ENCODE data around the gene STX1B. TPM values are rescaled to one million over a fixed set of nuclear protein-coding genes. Genes with fewer than 3 reads are reported as not detected.

The STX1B gene
- polyA plus RNA-seq, 3 donors = 1.7 TPM; not detected in 2

DNA sequence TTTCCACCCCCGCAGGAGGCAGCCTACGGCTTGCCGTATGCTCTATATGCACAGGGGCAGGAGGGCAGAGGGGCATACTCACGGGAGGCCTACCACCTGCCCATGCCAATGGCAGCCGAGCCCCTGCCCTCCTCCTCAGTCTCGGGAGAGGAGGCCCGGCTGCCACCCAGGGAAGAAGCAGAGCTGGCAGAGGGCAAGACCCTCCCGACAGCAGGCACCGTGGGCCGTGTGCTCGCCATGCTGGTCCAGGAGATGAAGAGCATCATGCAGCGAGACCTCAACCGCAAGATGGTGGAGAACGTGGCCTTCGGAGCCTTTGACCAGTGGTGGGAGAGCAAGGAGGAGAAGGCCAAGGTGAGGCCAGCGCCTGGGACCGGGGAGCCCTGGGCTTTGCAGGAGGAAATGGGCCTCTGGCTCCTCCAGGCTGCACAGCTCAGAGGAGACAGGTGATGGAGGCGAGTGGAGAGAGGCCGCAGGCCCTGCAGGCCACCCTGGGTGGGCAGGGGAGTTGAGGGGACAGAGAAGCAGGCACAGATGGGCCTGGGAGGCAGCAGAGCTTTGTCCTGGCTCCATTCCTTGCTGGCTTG is 44.3 kb downstream of the STX1B start:
- Mint-ChIP-seq H3K27me3 (ENCODE audit: low read depth in 3 of 3) (peaks cover 0 to 8% (median 0%) of the 10 kb centered on the region in 3 donors), H3K4me3 (no peak overlapping the region), H3K27ac (peak overlapping the region in 2 of 7 donors; percentile 16 to 34), H3K36me3 (peaks cover 75 to 95% of the 10 kb centered on the region in 2 donors), H3K4me1 (peaks cover 4% of the 10 kb centered on the region), H3K9me3 (no peaks in the 10 kb centered on the region)
- WGBS (ENCODE audit: insufficient coverage) = 97% methylated on average over 19 of the region's 19 CpGs
- TF ChIP-seq, protein P1, sequence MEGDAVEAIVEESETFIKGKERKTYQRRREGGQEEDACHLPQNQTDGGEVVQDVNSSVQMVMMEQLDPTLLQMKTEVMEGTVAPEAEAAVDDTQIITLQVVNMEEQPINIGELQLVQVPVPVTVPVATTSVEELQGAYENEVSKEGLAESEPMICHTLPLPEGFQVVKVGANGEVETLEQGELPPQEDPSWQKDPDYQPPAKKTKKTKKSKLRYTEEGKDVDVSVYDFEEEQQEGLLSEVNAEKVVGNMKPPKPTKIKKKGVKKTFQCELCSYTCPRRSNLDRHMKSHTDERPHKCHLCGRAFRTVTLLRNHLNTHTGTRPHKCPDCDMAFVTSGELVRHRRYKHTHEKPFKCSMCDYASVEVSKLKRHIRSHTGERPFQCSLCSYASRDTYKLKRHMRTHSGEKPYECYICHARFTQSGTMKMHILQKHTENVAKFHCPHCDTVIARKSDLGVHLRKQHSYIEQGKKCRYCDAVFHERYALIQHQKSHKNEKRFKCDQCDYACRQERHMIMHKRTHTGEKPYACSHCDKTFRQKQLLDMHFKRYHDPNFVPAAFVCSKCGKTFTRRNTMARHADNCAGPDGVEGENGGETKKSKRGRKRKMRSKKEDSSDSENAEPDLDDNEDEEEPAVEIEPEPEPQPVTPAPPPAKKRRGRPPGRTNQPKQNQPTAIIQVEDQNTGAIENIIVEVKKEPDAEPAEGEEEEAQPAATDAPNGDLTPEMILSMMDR (IDR thresholded peaks at IDR 0.05) = no peak
- no peak for DNase-seq
- Histone ChIP-seq H3K36me3 (replicated peaks in 1 of 2; ENCODE audit: control insufficient read depth in 1 of 2, insufficient read depth in 2 of 2, low read length in 2 of 2) (peaks cover 87 to 93% of the 10 kb centered on the region in 2 donors), H3K79me2 (ENCODE audit: insufficient read depth, low read length) (peaks cover 1% of the 10 kb centered on the region), H3K4me3 (replicated peaks in 1 of 3; ENCODE audit: low read depth in 2 of 3, low read length in 3 of 3) (no peak overlapping the region), H3K4me2 (replicated peaks; ENCODE audit: extremely low read depth, low read length, poor library complexity, severe bottlenecking) (no peak overlapping the region), H3K9ac (ENCODE audit: insufficient read depth, low read length, poor library complexity, severe bottlenecking) (no peak overlapping the region), H3K4me1 (ENCODE audit: control insufficient read depth in 1 of 2, insufficient read depth in 2 of 2, low read length in 2 of 2) (no peaks in the 10 kb centered on the region), H3K9me3 (replicated peaks in 1 of 2; ENCODE audit: control insufficient read depth in 1 of 2, insufficient read depth in 1 of 2, low read length in 2 of 2) (no peaks in the 10 kb centered on the region), H3K27me3 (ENCODE audit: control insufficient read depth in 2 of 2, insufficient read depth in 2 of 2, low read length in 2 of 2) (no peaks in the 10 kb centered on the region), H3K27ac (ENCODE audit: low read depth in 1 of 2, low read length in 2 of 2) (no peak overlapping the region), H4K20me1 (ENCODE audit: insufficient read depth, low read length) (peaks cover 13% of the 10 kb centered on the region), H2AFZ (ENCODE audit: insufficient read depth, low read depth, low read length, poor library complexity, severe bottlenecking) (no peak overlapping the region)
- intact Hi-C loops (cut with micrococcal nuclease) = no loop called here

DNA sequence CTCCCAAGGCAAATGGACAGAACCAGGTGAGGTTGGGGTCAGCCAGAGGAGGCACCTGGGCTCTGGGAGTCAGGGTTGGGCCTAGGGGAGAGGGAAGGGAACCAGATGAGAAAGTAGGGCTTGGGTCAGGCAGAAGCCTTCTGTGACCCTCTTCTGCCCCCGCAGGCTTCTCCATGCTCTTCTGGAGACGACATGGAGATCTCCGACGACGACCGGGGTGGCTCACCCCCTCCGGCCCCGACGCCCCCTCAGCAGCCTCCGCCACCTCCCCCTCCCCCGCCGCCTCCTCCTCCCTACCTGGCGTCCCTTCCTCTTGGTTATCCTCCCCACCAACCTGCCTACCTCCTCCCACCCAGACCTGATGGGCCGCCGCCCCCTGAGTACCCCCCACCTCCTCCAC is 45.0 kb downstream of the STX1B start:
- Histone ChIP-seq H3K4me3 (replicated peaks in 1 of 3; ENCODE audit: low read depth in 2 of 3, low read length in 3 of 3) (no peak overlapping the region), H3K79me2 (ENCODE audit: insufficient read depth, low read length) (peaks cover 3% of the 10 kb centered on the region), H3K9me3 (replicated peaks in 1 of 2; ENCODE audit: control insufficient read depth in 1 of 2, insufficient read depth in 1 of 2, low read length in 2 of 2) (no peaks in the 10 kb centered on the region), H3K36me3 (replicated peaks in 1 of 2; ENCODE audit: control insufficient read depth in 1 of 2, insufficient read depth in 2 of 2, low read length in 2 of 2) (peaks cover 86 to 93% of the 10 kb centered on the region in 2 donors), H2AFZ (ENCODE audit: insufficient read depth, low read depth, low read length, poor library complexity, severe bottlenecking) (no peak overlapping the region), H3K4me1 (ENCODE audit: control insufficient read depth in 1 of 2, insufficient read depth in 2 of 2, low read length in 2 of 2) (no peaks in the 10 kb centered on the region), H3K9ac (ENCODE audit: insufficient read depth, low read length, poor library complexity, severe bottlenecking) (no peak overlapping the region), H4K20me1 (ENCODE audit: insufficient read depth, low read length) (peaks cover 13% of the 10 kb centered on the region), H3K4me2 (replicated peaks; ENCODE audit: extremely low read depth, low read length, poor library complexity, severe bottlenecking) (no peak overlapping the region), H3K27ac (ENCODE audit: low read depth in 1 of 2, low read length in 2 of 2) (no peak overlapping the region), H3K27me3 (ENCODE audit: control insufficient read depth in 2 of 2, insufficient read depth in 2 of 2, low read length in 2 of 2) (no peaks in the 10 kb centered on the region)
- Mint-ChIP-seq H3K36me3 (peaks cover 74 to 95% of the 10 kb centered on the region in 2 donors), H3K9me3 (no peaks in the 10 kb centered on the region), H3K4me3 (no peak overlapping the region), H3K27ac (no peak overlapping the region), H3K27me3 (ENCODE audit: low read depth in 3 of 3) (peaks cover 0 to 8% (median 0%) of the 10 kb centered on the region in 3 donors), H3K4me1 (peaks cover 4% of the 10 kb centered on the region)
- DNase-seq = no peak
- WGBS (ENCODE audit: insufficient coverage) = 97% methylated on average over 12 of the region's 15 CpGs
- intact Hi-C loops (cut with micrococcal nuclease) = no loop called here
- TF ChIP-seq, protein P1 (IDR thresholded peaks at IDR 0.05) = no peak

Data from CD14-positive monocyte (primary cell).